GM12801 (cell line): ENCODE data around the gene PTPRE.

Source experiments
- TF ChIP-seq, protein P1 (sequence below): IDR thresholded peaks from one replicate; pipeline ENCODE4 v1.5.1; 2011; ENCODE audit warnings: control low read depth; ENCODE audit not compliant: insufficient read length; ENCODE audit errors: extremely low read depth

PTPRE gene

DNA sequence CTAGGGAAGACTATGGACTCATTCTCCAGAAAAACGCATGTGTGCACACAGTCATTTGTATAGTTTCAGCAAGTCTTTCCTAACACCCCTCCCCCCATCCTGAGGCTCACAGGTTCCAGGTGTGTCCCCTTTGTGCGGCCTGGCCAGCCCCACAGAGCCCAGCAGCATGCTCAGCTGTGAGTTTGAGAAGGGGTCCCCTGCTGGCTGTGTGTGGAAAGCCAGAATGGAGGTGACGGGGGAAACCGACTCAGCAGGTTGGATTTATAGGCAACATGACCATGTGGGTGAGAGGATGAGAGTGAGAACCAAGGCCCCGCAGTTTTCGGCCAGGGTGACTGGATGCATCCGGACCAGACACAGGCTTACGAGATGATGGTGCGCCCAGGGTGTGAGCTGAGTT lies 9.9 kb downstream of the PTPRE start:
- TF ChIP-seq, protein P1, sequence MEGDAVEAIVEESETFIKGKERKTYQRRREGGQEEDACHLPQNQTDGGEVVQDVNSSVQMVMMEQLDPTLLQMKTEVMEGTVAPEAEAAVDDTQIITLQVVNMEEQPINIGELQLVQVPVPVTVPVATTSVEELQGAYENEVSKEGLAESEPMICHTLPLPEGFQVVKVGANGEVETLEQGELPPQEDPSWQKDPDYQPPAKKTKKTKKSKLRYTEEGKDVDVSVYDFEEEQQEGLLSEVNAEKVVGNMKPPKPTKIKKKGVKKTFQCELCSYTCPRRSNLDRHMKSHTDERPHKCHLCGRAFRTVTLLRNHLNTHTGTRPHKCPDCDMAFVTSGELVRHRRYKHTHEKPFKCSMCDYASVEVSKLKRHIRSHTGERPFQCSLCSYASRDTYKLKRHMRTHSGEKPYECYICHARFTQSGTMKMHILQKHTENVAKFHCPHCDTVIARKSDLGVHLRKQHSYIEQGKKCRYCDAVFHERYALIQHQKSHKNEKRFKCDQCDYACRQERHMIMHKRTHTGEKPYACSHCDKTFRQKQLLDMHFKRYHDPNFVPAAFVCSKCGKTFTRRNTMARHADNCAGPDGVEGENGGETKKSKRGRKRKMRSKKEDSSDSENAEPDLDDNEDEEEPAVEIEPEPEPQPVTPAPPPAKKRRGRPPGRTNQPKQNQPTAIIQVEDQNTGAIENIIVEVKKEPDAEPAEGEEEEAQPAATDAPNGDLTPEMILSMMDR = no peak

DNA sequence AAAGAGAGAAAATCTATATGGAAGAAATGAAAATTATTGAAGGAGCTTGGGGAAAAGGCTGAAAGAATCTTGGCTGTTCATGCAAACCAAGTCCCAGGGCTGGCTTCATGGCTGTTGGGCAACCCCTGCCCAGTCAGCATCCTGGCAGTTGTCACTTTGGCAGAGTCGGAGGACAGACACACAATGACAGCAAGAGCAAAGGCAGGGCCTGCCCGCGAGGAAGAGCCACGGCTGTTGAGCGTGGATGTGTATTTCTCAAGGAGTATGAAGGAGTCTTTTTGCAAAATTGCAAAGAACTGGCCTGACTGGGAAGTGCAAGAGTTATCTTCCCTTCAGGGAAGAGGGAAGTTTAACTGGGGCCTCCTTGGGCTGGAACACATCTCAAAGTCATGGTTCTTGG lies 11.7 kb downstream of the PTPRE start:
- TF ChIP-seq, protein P1 = no peak

DNA sequence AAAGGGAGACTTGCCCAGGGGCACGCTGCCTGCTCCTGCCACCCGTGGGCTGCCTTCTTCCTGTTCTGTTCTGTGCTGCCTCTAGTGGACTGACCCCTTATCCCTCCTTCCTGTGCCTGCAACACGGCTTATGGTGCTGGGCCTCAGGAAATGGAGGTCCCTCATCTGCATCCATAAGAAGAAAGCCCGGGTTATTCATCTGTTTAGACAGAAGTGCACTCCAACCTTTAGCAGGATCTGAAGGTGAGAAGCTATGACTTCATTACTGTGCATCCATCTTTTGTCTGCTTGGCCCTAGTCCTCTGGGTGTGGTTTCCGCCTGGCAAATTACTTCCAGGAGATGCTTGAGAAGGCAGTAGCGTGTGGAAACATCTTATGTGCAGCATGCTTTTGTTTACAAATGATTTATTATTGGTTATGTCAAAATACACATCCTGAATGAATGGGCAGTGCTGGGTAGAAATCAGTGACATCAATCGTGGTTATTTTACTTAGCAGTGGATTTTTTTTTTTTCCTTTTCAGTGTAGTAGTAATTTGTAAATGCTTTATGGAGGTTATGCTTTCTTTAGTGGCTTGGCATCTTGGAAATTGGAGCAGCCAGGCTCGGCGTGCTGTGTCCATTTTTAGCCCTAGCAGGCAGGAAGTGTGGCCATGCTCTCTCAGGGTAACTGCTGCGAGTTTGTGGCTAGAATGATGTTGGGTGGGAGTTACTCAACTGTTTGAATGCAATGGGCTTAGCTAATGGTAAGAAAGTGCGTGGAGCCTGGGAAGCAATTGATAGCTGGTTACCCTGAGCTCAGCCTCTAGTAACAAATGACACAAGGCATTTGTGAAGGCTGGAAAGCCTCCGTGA lies 12.7 kb downstream of the PTPRE start:
- TF ChIP-seq, protein P1 = no peak

DNA sequence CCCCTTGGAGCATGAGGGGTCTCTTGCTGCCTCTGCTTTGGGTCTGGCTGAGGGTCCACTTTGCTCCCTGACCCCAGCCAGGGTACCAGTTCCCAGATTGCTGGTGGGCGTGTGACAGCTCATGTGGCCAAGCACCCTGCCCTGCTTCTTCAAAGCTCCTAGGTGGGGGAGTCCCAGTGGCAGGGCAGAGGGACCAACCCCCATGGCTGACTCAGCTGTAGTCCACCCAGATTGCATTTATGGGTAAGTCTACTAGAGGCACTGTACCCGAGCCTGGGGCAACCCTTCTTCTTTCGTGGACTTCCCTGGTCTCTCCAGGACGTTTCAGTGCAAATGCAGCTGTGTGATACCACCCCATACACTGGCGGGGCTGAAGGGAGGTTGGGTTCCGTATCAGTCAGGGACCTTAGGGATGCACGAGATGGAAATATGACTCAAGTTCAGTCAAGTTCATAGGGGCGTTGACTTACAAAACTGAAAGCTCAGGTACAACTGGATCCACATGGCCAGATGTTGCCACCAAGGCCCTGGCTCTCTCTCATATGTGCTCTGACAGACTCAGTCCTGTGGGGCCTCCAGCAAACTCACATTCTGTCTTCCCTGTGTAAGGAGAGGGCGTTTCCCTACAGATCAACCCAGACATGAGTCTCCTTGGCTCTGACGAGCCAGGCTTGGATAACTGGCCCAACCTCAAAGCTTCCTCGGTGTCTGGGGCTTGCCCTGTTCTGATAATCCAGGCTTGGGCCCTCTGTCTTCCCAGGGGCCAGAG lies 13.6 kb downstream of the PTPRE start:
- TF ChIP-seq, protein P1 = no peak

DNA sequence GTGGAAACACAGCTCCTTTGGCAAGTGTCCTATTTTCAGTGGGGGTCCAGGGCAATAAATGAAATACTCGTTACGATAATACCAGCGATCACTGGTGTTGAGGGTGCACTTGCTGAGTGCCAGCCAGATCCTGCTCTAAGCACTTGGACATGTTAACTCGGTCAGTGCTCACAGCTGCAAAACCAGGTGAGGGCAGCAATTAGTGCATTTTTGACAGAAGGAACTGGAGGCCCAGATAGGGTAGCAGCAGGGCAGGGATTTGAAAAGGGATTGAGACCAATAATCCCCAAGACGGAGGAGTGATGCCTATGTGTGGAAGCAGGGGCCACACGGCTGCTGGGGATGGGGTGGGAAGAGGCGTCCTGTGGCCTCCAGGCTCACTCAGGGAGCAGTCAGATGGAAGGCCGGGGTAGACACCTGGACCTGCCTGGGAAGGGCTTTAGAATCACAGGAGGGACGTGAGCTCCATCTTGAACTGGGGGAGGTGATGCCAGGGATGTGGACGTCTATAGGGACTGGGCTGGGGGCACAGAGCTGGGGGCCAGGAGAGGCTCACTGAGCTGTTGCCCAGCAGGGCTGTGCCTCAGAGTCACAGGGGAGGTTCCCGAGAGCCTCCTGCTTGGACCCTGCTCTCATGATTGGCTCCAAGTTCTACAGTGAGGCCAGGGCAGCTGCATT lies 14.3 kb downstream of the PTPRE start:
- TF ChIP-seq, protein P1 = no peak

DNA sequence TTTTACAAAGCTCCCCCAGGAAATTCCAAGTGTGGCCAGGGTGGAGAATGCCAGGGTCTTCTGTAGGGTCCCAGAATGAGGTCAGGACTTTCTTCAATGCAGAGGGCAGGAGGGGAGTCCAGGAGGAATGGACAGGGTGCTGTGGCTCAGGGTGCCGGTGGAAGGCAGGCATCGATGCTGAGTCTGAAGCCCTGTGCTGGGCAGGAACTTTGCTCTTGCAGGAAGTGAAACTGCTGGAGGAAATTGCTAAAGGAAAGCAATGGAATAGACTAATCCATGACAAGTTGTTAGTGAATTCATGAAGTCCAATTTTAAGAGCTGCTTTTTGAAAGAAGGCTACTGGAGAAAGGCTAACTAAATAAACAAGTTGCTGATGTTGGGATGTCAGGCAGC lies 14.8 kb downstream of the PTPRE start:
- TF ChIP-seq, protein P1 = no peak

DNA sequence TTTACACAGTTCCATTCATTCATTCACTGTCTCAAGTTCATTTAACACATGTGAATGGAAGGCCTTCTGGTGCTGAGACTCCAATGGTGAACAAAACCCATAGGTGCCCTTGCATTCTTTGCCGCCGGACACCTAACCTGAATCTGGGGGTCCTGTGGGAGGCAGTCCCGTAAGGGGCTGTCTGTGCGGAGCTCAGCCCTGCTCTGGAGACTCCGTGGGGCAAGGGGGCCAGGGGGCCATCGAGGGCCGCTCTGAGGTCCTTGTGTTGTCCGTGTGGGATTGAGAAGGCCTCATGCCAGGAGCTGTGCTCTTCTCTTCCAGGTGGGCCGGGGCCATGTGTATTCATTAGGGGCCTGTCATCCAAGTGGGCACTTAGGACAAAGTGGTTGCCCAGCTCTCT lies 15.3 kb downstream of the PTPRE start:
- TF ChIP-seq, protein P1 = no peak
